A549 (cell line): ENCODE data around the gene TBC1D10A.

Experiments used
- HDAC2 ChIP-seq: fragments of 200-600 bp; sonication (generic); IDR thresholded peaks from 2 replicates; pipeline ENCODE4 v1.6.1; 2016
- HEYL ChIP-seq: fragments of 250-450 bp; sonication (Bioruptor Pico); IDR thresholded peaks from 2 replicates; pipeline ENCODE4 v1.8.0; 2021; ENCODE audit warnings: mild to moderate bottlenecking, moderate library complexity
- KDM5A ChIP-seq: fragments of 200-600 bp; sonication (generic); IDR thresholded peaks from 2 replicates; pipeline ENCODE4 v1.6.1; 2016; ENCODE audit warnings: antibody characterized with exemption, mild to moderate bottlenecking
- POLR2A ChIP-seq: IDR thresholded peaks from 2 replicates; pipeline ENCODE4 v1.6.1; 2012; ENCODE audit warnings: mild to moderate bottlenecking, low read length
- RFX5 ChIP-seq: fragments of 450-650 bp; IDR thresholded peaks from 2 replicates; pipeline ENCODE4 v1.7.1; 2014; ENCODE audit warnings: antibody characterized with exemption, mild to moderate bottlenecking, moderate library complexity

GRCh38 chr22:30308093-30308492 is 18.6 kb downstream of the TBC1D10A start:
- TF ChIP-seq KDM5A (no peak), RFX5 (no peak), HEYL (no peak), HDAC2 (no peak), POLR2A (no peak)
